ENCODE measurements around the gene WAPL. TPM values are rescaled to one million over a fixed set of nuclear protein-coding genes. Genes with fewer than 3 reads are reported as not detected.
A peak's percentile ranks its signal among the peaks of the same experiment; 100 is the strongest.

The WAPL gene
- total and polyA plus RNA-seq, 2 of the 13 experiments (the other 11 are each of a cell fraction or from before 2014, with no cell fraction given), result 13.2 to 43.5 TPM

- TF ChIP-seq ZNF569 (CRISPR knock-in tag; IDR thresholded peaks at IDR 0.05; ENCODE audit: borderline replicate concordance) (no peak), PCBP1 (IDR thresholded peaks at IDR 0.05; ENCODE audit: borderline replicate concordance, low read depth, low read length) (no peak), SIN3B (IDR thresholded peaks at IDR 0.05; ENCODE audit: low read length) (no peak), SOX5 (CRISPR knock-in tag; IDR thresholded peaks at IDR 0.05; ENCODE audit: borderline replicate concordance) (no peak), TOPORS (CRISPR knock-in tag; IDR thresholded peaks at IDR 0.05) (0 out of 2 replicates have a peak, but pooled peaks have one; percentile 31), REL (CRISPR knock-in tag; conservative IDR thresholded peaks at IDR 0.05) (peak; percentile 90), ARNT2 (CRISPR knock-in tag; IDR thresholded peaks at IDR 0.05; ENCODE audit: low read depth) (peak; percentile 78; the same call in 1 of the 2 replicates), ZNF407 (CRISPR knock-in tag; IDR thresholded peaks at IDR 0.05; ENCODE audit: not compliant biosample characterization) (peak; percentile 70), HMG20A (CRISPR knock-in tag; IDR thresholded peaks at IDR 0.05; ENCODE audit: borderline replicate concordance) (no peak), NR3C1 (CRISPR knock-in tag; IDR thresholded peaks at IDR 0.05) (no peak), SRSF4 (IDR thresholded peaks at IDR 0.05; ENCODE audit: low read depth, low read length, poor library complexity, severe bottlenecking) (no peak), SIN3A (IDR thresholded peaks at IDR 0.05; ENCODE audit: borderline replicate concordance, low read depth, low read length) (no peak; the same call in 1 of the 2 replicates), NCOA5 (CRISPR knock-in tag; IDR thresholded peaks at IDR 0.05) (no peak), MXD4 (CRISPR knock-in tag; IDR thresholded peaks at IDR 0.05) (peak; percentile 82)
- TF ChIP-seq, protein P1, sequence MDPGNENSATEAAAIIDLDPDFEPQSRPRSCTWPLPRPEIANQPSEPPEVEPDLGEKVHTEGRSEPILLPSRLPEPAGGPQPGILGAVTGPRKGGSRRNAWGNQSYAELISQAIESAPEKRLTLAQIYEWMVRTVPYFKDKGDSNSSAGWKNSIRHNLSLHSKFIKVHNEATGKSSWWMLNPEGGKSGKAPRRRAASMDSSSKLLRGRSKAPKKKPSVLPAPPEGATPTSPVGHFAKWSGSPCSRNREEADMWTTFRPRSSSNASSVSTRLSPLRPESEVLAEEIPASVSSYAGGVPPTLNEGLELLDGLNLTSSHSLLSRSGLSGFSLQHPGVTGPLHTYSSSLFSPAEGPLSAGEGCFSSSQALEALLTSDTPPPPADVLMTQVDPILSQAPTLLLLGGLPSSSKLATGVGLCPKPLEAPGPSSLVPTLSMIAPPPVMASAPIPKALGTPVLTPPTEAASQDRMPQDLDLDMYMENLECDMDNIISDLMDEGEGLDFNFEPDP (CRISPR knock-in tag; conservative IDR thresholded peaks at IDR 0.05), result no peak
- TF ChIP-seq, protein P2, sequence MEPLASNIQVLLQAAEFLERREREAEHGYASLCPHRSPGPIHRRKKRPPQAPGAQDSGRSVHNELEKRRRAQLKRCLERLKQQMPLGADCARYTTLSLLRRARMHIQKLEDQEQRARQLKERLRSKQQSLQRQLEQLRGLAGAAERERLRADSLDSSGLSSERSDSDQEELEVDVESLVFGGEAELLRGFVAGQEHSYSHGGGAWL (CRISPR knock-in tag; IDR thresholded peaks at IDR 0.05), result no peak; the same call in 1 of the 2 replicates
- TF ChIP-seq, protein P3, sequence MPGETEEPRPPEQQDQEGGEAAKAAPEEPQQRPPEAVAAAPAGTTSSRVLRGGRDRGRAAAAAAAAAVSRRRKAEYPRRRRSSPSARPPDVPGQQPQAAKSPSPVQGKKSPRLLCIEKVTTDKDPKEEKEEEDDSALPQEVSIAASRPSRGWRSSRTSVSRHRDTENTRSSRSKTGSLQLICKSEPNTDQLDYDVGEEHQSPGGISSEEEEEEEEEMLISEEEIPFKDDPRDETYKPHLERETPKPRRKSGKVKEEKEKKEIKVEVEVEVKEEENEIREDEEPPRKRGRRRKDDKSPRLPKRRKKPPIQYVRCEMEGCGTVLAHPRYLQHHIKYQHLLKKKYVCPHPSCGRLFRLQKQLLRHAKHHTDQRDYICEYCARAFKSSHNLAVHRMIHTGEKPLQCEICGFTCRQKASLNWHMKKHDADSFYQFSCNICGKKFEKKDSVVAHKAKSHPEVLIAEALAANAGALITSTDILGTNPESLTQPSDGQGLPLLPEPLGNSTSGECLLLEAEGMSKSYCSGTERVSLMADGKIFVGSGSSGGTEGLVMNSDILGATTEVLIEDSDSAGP (CRISPR knock-in tag; IDR thresholded peaks at IDR 0.05; ENCODE audit: borderline replicate concordance), result peak; percentile 87; the same call in 1 of the 2 replicates
Measured at GRCh38 chr10:86521678-86522509, at the start of gene WAPL (continued).
